NK-92 (cell line): ENCODE measurements around the gene KRTAP10-5.
"Not testable (repeated sequence)": the region's sequence is repeated elsewhere in the genome, so short reads cannot be mapped to it uniquely, and the experiment has no call there.

ENCODE experiments used
- DNase-seq: peaks from one replicate; lab custom pipeline; 2025; ENCODE audit not compliant: unreplicated experiment; lab: John Stamatoyannopoulos, UW

KRTAP10-5 gene, protein sequence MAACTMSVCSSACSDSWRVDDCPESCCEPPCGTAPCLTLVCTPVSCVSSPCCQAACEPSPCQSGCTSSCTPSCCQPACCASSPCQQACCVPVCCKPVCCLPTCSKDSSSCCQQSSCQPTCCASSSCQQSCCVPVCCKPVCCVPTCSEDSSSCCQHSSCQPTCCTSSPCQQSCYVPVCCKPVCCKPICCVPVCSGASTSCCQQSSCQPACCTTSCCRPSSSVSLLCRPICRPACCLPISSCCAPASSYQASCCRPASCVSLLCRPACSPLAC

DNA sequence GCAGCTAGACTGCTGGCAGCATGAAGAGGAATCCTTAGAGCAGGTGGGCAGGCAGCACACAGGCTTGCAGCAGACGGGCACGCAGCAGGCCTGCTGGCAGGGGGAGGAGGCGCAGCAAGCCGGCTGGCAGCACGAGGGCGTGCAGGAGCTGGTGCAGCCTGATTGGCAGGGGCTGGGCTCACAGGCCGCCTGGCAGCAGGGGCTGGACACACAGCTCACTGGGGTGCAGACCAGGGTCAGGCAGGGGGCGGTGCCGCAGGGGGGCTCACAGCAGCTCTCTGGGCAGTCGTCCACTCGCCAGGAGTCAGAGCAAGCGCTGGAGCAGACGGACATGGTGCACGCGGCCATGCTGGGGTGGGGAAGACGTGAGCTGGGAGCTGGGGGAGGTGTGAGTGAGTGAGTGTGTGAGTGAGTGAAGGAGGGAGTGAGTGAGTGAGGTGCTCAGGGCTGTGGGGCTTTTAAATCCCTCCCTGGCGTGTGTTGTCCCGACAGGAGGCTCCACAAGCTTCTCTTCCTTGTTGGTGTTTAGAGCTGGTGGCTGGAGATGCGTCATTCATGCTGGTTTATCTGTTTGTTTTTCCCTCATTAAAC lies at the start of gene KRTAP10-5:
Gene KRTAP10-5, minus strand, starts transcription at position 374 of the 591 bp plus-strand sequence. Its CDS starts 26 bp downstream, at position 348.
- DNase-seq: not testable (repeated sequence)

GRCh38 chr21:44628707-44629391 lies 48.4 kb upstream of the KRTAP10-5 start:
- DNase-seq: no peak

GRCh38 chr21:44627831-44628233 lies 47.4 kb upstream of the KRTAP10-5 start:
- not testable (repeated sequence) for DNase-seq

DNA sequence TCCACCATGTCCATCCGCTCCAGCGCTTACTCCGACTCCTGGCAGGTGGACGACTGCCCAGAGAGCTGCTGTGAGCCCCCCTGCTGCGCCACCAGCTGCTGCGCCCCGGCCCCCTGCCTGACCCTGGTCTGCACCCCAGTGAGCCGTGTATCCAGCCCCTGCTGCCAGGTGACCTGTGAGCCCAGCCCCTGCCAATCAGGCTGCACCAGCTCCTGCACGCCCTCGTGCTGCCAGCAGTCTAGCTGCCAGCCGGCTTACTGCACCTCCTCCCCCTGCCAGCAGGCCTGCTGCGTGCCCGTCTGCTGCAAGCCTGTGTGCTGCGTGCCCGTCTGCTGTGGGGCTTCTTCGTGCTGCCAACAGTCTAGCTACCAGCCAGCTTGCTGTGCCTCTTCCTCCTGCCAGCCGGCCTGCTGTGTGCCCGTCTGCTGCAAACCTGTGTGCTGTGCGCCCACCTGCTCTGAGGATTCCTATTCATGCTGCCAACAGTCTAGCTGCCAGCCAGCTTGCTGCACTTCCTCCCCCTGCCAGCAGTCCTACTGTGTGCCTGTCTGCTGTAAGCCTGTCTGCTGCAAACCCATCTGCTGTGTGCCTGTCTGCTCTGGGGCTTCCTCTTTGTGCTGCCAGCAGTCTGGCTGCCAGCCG lies 46.9 kb upstream of the KRTAP10-5 start:
- DNase-seq: not testable (repeated sequence)

DNA sequence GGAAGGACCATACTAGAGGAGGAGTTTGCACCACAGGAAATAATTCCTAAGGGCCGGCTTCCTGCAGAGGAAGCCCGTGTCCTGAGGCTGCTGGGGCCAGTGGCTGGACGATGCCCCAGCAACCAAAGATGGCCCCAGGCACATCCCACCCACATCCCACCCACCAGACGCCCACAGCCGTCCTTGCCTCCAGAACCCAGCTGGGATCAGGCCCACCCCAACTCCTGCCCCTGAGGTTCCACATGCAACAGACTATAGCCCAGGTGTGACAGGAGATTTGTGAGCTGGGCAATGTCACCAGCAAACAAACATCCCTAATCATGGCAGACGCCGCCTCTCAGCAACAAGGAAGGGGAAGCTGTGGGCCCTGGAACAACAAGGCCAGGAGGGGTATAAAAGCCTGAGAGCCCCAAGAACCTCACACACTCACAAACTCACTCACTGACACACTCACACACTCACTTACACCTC lies 46.3 kb upstream of the KRTAP10-5 start, which contains the start of gene KRTAP10-9:
Gene KRTAP10-9, plus strand, starts transcription at position 421 of the 471 bp plus-strand sequence. CDS start 79 bp downstream, outside the sequence.
- no peak for DNase-seq

DNA sequence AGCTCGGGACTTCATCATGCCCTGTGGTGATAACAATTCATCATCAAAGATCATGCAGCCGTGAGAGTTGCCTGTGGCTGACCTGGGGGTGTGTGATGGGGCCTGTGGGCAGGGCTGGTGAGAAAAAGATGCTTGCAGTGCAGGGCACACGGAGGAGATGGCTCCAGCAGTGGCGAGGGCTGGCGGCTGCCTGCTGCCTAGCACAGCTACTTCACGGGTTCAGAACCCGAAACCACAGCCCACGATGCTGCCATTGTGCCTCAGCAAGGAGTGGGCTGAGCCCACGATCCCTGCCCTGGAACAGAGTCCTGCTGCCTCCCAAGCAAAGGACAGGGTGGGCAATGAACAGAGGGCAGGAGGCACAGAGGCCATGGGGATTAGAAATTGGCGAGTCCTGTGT lies 45.9 kb upstream of the KRTAP10-5 start:
- DNase-seq: no peak

DNA sequence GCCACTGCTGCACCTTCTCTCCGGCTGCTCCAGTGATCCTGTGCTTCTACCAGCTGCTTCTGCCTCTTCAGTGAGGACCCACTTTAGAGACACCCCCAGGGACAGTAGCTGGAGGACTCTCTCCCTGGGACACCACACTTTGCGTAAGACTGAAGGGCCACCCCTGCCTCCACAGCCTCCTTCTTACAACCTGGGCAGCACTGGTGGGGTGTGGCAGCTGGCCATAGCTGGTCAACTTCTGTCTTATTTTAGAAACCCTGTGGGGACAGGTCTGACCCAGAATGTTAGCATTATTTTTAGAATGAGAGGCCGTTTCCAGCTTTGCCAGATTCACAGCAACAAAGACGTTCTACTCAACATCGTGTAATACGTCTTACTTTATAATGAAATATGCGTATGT lies 45.4 kb upstream of the KRTAP10-5 start:
- no peak for DNase-seq

DNA sequence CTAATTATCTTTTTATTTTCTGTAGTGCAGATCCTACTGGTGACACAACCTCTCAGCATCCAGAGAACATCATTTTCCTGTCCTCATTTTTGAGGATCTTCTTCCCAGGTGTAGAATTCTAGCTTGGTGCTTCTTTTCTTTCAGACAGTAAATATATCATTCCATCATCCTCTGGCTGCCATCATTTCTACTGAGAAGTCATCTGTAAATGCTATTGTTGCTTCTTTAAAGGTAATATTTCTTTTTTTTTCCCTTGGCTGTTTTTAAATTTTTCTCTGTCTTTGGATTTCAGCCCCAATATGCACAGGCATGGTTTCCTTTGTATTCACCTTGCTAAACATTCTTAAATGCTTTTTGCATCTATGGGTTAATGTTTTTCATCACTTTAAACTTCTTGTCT lies 43.2 kb upstream of the KRTAP10-5 start:
- no peak for DNase-seq

GRCh38 chr21:44619886-44620285 lies 39.5 kb upstream of the KRTAP10-5 start:
- no peak for DNase-seq

- DNase-seq: no peak
These were observed 38.5 kb upstream of the KRTAP10-5 start for GRCh38 chr21:44618909-44619308.

- no peak for DNase-seq
These were observed 38.1 kb upstream of the KRTAP10-5 start for GRCh38 chr21:44618504-44618903.

GRCh38 chr21:44617071-44617501 lies 36.7 kb upstream of the KRTAP10-5 start:
- DNase-seq: no peak

DNA sequence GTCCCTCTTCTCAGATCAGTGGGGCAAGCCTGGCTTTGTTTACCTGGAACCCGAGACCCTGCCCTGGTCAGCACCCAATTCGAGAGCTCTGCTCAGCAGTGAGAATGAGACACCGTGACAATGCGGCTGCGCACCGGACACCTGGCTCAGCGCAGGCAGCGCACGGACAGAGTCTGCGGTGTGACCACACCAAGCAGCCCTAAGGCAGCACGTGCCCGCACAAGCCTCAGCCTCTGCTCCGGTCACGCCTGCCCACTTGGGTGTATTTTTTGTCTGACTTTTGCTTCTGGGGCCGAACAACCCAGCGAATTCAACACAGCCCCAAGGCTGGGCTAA lies 36.2 kb upstream of the KRTAP10-5 start:
- no peak for DNase-seq

DNA sequence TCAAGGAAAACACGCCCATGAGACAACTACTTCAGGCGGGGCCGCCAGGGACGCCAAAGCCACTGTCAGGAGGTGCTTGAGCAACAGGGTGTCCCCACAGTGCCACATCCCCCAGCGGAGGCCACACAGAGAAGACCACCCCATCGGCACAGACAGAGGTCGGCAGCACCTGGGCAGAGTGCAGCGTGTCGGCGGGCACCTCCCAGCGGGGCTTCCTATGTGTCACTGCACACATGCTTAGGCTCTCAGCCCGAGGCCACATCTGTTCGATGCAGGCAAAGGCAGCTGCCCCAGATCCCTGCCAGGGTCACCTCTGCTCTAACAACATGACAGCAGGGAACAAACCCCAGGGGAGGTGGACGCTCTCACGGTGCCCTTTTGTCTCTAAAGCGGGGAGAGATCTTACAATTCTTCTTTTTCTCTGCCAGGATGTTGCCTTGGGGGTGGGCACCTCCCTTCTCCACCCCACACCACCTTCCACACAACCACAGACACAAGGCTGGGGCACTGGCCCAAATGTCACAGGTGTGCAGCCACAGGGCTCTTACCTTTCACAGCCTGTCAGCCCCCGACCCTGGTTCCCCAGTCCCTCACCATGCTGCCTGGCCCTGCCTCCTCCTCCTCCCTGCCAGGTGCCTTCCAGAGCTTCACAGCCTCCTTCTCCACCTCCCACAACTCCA lies 35.6 kb upstream of the KRTAP10-5 start:
- DNase-seq: no peak

DNA sequence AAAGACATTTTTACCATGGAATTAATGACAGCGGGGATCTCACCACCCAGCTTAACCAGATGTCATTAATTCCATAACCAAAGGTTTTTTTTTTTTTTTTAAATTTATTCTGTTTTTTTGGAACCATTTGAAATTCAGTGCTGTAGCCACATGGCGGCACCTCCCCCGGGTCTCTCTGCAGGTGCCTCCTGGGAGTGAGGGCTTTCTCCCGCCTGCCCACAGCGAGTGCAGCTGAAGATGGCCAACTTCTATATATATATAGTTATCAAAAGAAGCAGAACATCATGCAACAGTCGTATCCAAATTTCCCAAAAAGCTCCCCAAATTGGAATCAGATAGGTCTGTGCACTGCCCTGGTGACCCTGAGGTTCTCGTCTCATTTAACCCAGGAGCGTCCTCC lies 35.1 kb upstream of the KRTAP10-5 start:
- no peak for DNase-seq

GRCh38 chr21:44614961-44615391 lies 34.6 kb upstream of the KRTAP10-5 start:
- no peak for DNase-seq

DNA sequence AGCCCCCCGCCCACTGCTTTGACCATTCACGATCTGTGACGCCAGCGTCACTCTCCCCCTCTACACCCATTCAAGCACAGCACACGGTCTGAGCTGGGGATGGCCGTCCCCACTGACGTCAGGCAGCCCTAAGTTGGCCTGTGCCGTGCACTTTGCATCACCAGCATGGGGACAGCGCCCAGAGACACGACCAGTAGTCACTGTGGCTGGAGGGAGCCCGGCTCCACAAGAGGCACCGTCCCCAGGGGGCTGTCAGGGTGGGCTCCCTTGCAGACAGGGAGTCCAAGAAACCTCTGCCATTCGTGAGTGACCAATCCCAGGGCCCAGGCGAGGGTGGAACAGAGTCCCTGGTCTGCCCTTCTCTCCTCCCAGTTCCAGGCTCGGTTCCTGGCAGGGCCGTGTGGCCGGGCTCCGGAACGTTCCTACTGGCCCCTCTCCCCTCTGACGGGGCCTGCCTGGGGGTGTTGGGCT lies 33.8 kb upstream of the KRTAP10-5 start:
- no peak for DNase-seq

DNA sequence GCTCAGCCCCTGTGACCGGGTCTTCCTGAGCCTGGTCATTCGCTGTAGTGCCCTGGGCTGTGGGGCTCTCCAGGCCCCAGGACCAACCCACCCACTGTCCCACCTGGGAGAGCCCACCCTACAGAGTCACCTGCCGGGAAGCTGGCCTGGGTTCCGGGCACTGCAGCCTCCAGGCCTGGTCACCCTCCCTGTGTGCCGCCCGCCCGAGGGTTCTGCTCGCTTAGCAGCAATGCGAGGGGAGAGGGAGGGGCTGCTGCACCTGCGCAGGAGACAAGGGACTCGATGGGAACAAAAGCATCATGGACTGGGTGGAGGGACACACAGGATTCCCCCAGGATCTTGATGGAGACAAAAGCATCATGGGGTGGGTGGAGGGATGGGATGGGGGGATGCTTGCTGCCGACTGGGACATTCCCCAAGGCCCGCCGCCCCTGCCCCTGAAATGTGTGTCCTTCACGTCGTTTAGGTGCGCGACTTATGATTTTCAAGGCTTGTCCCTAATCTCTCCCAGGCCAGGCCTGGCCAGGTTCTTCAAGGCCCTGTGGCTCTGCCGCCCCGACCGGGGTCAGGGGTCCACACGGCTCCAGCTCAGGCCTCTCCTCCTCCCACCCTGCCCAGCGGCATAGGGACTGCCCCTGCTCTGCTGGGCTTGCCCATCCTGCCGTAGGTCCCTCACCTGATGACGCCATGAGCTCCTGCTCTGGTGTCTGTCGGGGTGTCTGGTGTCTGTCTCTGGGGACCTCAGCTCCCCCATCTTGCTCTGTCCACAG lies 33.2 kb upstream of the KRTAP10-5 start:
- no peak for DNase-seq

- no peak for DNase-seq
These were observed 32.3 kb upstream of the KRTAP10-5 start for GRCh38 chr21:44612669-44613229.

GRCh38 chr21:44612029-44612486 lies 31.7 kb upstream of the KRTAP10-5 start, which contains the start of gene KRTAP10-8:
TSS of gene KRTAP10-8 (plus strand) at chr21:44612079. CDS start at chr21:44612101, 22 bp downstream.
- no peak for DNase-seq
